GM12891 (cell line): ENCODE measurements around the gene ZNF688.

Source experiments
- PAX5 ChIP-seq: IDR thresholded peaks from 2 replicates; pipeline ENCODE4 v1.6.1; 2011; ENCODE audit warnings: low read length, moderate library complexity, mild to moderate bottlenecking; ENCODE audit not compliant: insufficient read depth, severe bottlenecking
- POLR2A ChIP-seq: IDR thresholded peaks from 2 replicates; pipeline ENCODE4 v1.6.1; 2011; ENCODE audit warnings: low read depth, low read length, control low read depth
- POLR2AphosphoS5 ChIP-seq: IDR thresholded peaks from 2 replicates; pipeline ENCODE4 v1.6.1; 2011; ENCODE audit warnings: low read depth, low read length, control low read depth
- POU2F2 ChIP-seq: IDR thresholded peaks from 2 replicates; pipeline ENCODE4 v1.6.1; 2011; ENCODE audit warnings: low read depth, mild to moderate bottlenecking, control low read depth, low read length, moderate library complexity
- SPI1 ChIP-seq: IDR thresholded peaks from 2 replicates; pipeline ENCODE4 v1.6.1; 2011; ENCODE audit warnings: low read depth, low read length, control low read depth
- TAF1 ChIP-seq: IDR thresholded peaks from 2 replicates; pipeline ENCODE4 v1.6.1; 2011; ENCODE audit warnings: low read depth, low read length, control low read depth

GRCh38 chr16:30551781-30552180, 19.7 kb downstream of the ZNF688 start:
- TF ChIP-seq TAF1 = no peak
- TF ChIP-seq POLR2A = no peak
- TF ChIP-seq POU2F2 = no peak
- no peak for TF ChIP-seq POLR2AphosphoS5
- TF ChIP-seq SPI1 = no peak
- no peak for TF ChIP-seq PAX5
